Endothelial cell of umbilical vein (primary cell): Measurements from ENCODE around the gene TBC1D14. TPM values are rescaled to one million over a fixed set of nuclear protein-coding genes. Genes with fewer than 3 reads are reported as not detected.

Source experiments
- BruUV-seq: library from RNA; stranded (reverse); fragments of 400-500 nt; replicated peaks from 2 replicates; lab custom pipeline; 2021; lab: Mats Ljungman, UMichigan
- CTCF ChIA-PET: fragments of 300-600, 350-600 bp; sonication (Branson Sonifier 250); formaldehyde crosslinking; loops from one replicate; lab custom pipeline; 2021; ENCODE audit warnings: antibody characterized with exemption, inconsistent platforms; lab: Charles Lee
- POLR2A ChIA-PET: fragments of 300-600, 350-600 bp; sonication (Branson Sonifier 250); formaldehyde crosslinking; loops from one replicate; lab custom pipeline; 2021; ENCODE audit warnings: antibody characterized with exemption, inconsistent platforms; lab: Charles Lee
- DNase-seq: peaks from one replicate; pipeline ENCODE4 v3.0.0-alpha.2; 2011; ENCODE audit warnings: low read depth, low spot score
- FAIRE-seq: peaks from 2 replicates; lab custom pipeline; 2011; peaks lifted over from hg19 to GRCh38; lab: Jason Lieb, UNC
- H2AFZ ChIP-seq: 2 replicates; pipeline ENCODE4 v1.6.0; 2012; ENCODE audit warnings: low read depth, low read length, control low read depth, inconsistent platforms
- H3K27ac ChIP-seq: 2 replicates; pipeline ENCODE4 v1.5.1; 2011; ENCODE audit warnings: low read depth, mild to moderate bottlenecking, control low read depth, low read length, moderate library complexity; ENCODE audit not compliant: insufficient read depth
- H3K27me3 ChIP-seq, 2 experiments: 2 replicates each; pipeline versions ENCODE4 v1.6.0 to v1.6.1; 2011; ENCODE audit warnings: low read length in 2 of 2, mixed read lengths in 1 of 2; ENCODE audit not compliant: control insufficient read depth in 2 of 2, insufficient read depth in 2 of 2
- H3K36me3 ChIP-seq, 2 experiments: 2 replicates in 1 of 2; 3 replicates in 1 of 2; pipeline ENCODE4 v1.5.1; 2011; ENCODE audit warnings: low read length in 2 of 2, mild to moderate bottlenecking in 1 of 2, moderate library complexity in 1 of 2; ENCODE audit not compliant: control insufficient read depth in 2 of 2, insufficient read depth in 2 of 2; ENCODE audit errors: extremely low read depth in 1 of 2
- H3K4me1 ChIP-seq: 3 replicates; pipeline ENCODE4 v1.5.1; 2011; ENCODE audit warnings: mild to moderate bottlenecking, low read length; ENCODE audit not compliant: control insufficient read depth, insufficient read depth; ENCODE audit errors: extremely low read depth
- H3K4me2 ChIP-seq: 2 replicates; pipeline ENCODE4 v1.6.1; 2011; ENCODE audit warnings: low read length, control low read depth, mixed read lengths; ENCODE audit not compliant: insufficient read depth
- H3K4me3 ChIP-seq, 3 experiments: fragments of 200-600 bp in 1 of 3; sonication (generic), shearing (Covaris generic) in 1 of 3; replicated peaks in 1 of 3; 2 replicates each; pipeline ENCODE4 v1.5.1; 2011 to 2016; ENCODE audit warnings: control low read depth in 3 of 3, low read length in 3 of 3, mild to moderate bottlenecking in 2 of 3, inconsistent platforms in 1 of 3, low read depth in 1 of 3, moderate library complexity in 1 of 3; ENCODE audit not compliant: insufficient read depth in 1 of 3
- H3K79me2 ChIP-seq: 2 replicates; pipeline ENCODE4 v1.6.0; 2012; ENCODE audit warnings: low read length, inconsistent platforms; ENCODE audit not compliant: control insufficient read depth, insufficient read depth
- H3K9ac ChIP-seq: replicated peaks from 2 replicates; pipeline ENCODE3; 2011; ENCODE audit warnings: low read length, control low read depth; ENCODE audit not compliant: insufficient read depth; ENCODE audit errors: extremely low read depth
- H3K9me1 ChIP-seq: replicated peaks from 3 replicates; pipeline ENCODE4 v1.6.0; 2011; ENCODE audit warnings: mild to moderate bottlenecking, low read length; ENCODE audit not compliant: control insufficient read depth, insufficient read depth; ENCODE audit errors: extremely low read depth
- H3K9me3 ChIP-seq: replicated peaks from 2 replicates; pipeline ENCODE4 v1.5.1; 2012; ENCODE audit warnings: low read length, inconsistent platforms; ENCODE audit not compliant: control insufficient read depth, insufficient read depth
- H4K20me1 ChIP-seq: replicated peaks from 2 replicates; pipeline ENCODE3; 2011; ENCODE audit warnings: mild to moderate bottlenecking, low read length; ENCODE audit not compliant: control insufficient read depth, insufficient read depth; ENCODE audit errors: extremely low read depth
- EZH2 ChIP-seq: IDR thresholded peaks from 2 replicates; pipeline ENCODE4 v1.6.1; 2012; ENCODE audit warnings: borderline replicate concordance, low read depth, mild to moderate bottlenecking, moderate library complexity, low read length, inconsistent platforms; ENCODE audit not compliant: severe bottlenecking
- FOS ChIP-seq: IDR thresholded peaks from 2 replicates; pipeline ENCODE4 v1.6.1; 2011; ENCODE audit warnings: mild to moderate bottlenecking, low read length, moderate library complexity, borderline replicate concordance; ENCODE audit not compliant: insufficient read depth
- GATA2 ChIP-seq: IDR thresholded peaks from 2 replicates; pipeline ENCODE4 v1.7.0; 2011; ENCODE audit warnings: low read depth, mild to moderate bottlenecking, moderate library complexity, mixed read lengths, low read length; ENCODE audit not compliant: insufficient read length, insufficient read depth
- JUN ChIP-seq: IDR thresholded peaks from 2 replicates; pipeline ENCODE4 v1.6.1; 2011; ENCODE audit warnings: borderline replicate concordance, low read depth; ENCODE audit not compliant: insufficient read length, insufficient read depth
- MAX ChIP-seq: IDR thresholded peaks from 2 replicates; pipeline ENCODE4 v1.6.1; 2011; ENCODE audit not compliant: insufficient read depth, insufficient read length
- MYC ChIP-seq: IDR thresholded peaks from one replicate; pipeline ENCODE4 v1.6.1; 2011; ENCODE audit warnings: mild to moderate bottlenecking, low read depth, low read length
- POLR2A ChIP-seq: IDR thresholded peaks from 2 replicates; pipeline ENCODE4 v1.6.1; 2012; ENCODE audit warnings: low read depth, mild to moderate bottlenecking, control low read depth, low read length
- POLR2AphosphoS5 ChIP-seq: IDR thresholded peaks from 2 replicates; pipeline ENCODE4 v1.6.1; 2012; ENCODE audit warnings: low read depth, mild to moderate bottlenecking, control low read depth, low read length, moderate library complexity; ENCODE audit not compliant: insufficient read depth
- dilution Hi-C: fragments of 300-500 bp; cut with MboI; formaldehyde crosslinking; loops from one replicate; pipeline ENCODE4 v1.15.0; 2019; ENCODE audit warnings: low sequenced_read_pairs; ENCODE audit not compliant: extremely low pct_ligation_motif_present
- intact Hi-C: fragments of 100-400 bp; cut with micrococcal nuclease; formaldehyde crosslinking; loops from one replicate; pipeline ENCODE4 v1.10.0; 2022
- polyA plus RNA-seq, 4 experiments: library from polyadenylated mRNA; depleted of rRNA in 3 of 4; stranded (reverse) in 3 of 4; unstranded in 1 of 4; fragments of >200 nt; gene quantifications; 2 replicates each; pipeline versions ENCODE4 v1.2.1 to v1.2.3, GENCODE V29; 2011 to 2012; ENCODE audit warnings: missing spikeins in 1 of 4
- total RNA-seq: library from RNA; stranded (reverse); gene quantifications from 2 replicates; pipeline ENCODE4 v1.2.3, GENCODE V29; 2021
- TF ChIP-seq, protein P1 (sequence below), 2 donors: IDR thresholded peaks; 1 replicate in 1 of 2; 2 replicates in 1 of 2; pipeline ENCODE4 v1.5.1; 2011; ENCODE audit warnings: low read length in 2 of 2, mild to moderate bottlenecking in 2 of 2, moderate library complexity in 2 of 2, control low read depth in 1 of 2, inconsistent platforms in 1 of 2, low read depth in 1 of 2; ENCODE audit not compliant: insufficient read depth in 1 of 2; ENCODE audit errors: extremely low read depth in 1 of 2

TBC1D14 gene
- total and polyA plus RNA-seq, 2 donors (not counting 3 experiments of a cell fraction or from before 2014, with no cell fraction given) = 23.7 to 24.8 TPM

DNA sequence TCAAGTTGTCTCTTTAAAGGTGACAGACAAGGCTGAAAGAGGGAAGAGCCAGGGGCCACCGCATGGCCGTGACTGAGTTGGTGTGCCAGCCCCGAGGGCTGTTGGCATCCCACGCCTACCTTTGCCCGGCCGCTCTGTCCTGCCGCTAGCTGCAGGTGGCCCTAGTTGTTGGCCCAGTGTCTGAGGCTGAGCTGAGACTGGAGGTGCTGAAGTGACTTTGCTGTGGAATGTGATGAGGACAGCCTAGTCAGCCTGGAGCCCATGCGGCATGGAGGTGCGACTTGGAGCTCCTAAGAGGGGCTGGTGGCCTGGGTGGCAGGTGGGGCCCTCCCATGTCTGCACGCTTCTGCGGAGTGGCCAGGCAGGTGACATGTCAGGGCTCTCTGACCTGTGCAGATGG is 140.1 kb downstream of the TBC1D14 start:
- Histone ChIP-seq H3K9me1 (no peaks in the 10 kb centered on the region), H3K27me3 (no peaks in the 10 kb centered on the region), H3K4me2 (no peak overlapping the region), H4K20me1 (no peaks in the 10 kb centered on the region), H3K9me3 (no peaks in the 10 kb centered on the region), H3K4me3 (no peak overlapping the region), H3K4me1 (peaks cover 5% of the 10 kb centered on the region), H3K27ac (no peak overlapping the region), H3K79me2 (peaks cover 48% of the 10 kb centered on the region), H2AFZ (no peak overlapping the region), H3K9ac (no peak overlapping the region), H3K36me3 (peaks cover 0 to 2% of the 10 kb centered on the region in 2 experiments)
- dilution Hi-C loops = no loop called here
- intact Hi-C loops = loop anchor here (10.0 kb wide), 1 partner anchor 265 kb away; the partner anchor contains the start of gene KIAA0232
- no peak for TF ChIP-seq JUN
- no peak for TF ChIP-seq FOS
- no peak for TF ChIP-seq POLR2A
- TF ChIP-seq MYC = no peak
- no peak for TF ChIP-seq GATA2
- no peak for TF ChIP-seq MAX
- TF ChIP-seq, protein P1, sequence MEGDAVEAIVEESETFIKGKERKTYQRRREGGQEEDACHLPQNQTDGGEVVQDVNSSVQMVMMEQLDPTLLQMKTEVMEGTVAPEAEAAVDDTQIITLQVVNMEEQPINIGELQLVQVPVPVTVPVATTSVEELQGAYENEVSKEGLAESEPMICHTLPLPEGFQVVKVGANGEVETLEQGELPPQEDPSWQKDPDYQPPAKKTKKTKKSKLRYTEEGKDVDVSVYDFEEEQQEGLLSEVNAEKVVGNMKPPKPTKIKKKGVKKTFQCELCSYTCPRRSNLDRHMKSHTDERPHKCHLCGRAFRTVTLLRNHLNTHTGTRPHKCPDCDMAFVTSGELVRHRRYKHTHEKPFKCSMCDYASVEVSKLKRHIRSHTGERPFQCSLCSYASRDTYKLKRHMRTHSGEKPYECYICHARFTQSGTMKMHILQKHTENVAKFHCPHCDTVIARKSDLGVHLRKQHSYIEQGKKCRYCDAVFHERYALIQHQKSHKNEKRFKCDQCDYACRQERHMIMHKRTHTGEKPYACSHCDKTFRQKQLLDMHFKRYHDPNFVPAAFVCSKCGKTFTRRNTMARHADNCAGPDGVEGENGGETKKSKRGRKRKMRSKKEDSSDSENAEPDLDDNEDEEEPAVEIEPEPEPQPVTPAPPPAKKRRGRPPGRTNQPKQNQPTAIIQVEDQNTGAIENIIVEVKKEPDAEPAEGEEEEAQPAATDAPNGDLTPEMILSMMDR (IDR thresholded peaks at IDR 0.05; ENCODE audit: extremely low read depth in 1 of 2, insufficient read depth in 1 of 2, low read depth in 1 of 2, low read length in 2 of 2) = no peak
- no peak for TF ChIP-seq EZH2
- TF ChIP-seq POLR2AphosphoS5 = no peak
- ChIA-PET CTCF (interaction anchor here (1.2 to 1.7 kb wide), 2 partner anchors 9 to 21 kb away, joined by 4 to 5 read pairs; no protein-coding TSS in a partner anchor), POLR2A (no interaction called here)
- DNase-seq = no peak
- BruUV-seq = no TSS peak
- FAIRE-seq = no peak
